T47D (cell line): ENCODE data around the gene FZD10.

Source experiments
- DNase-seq, 2 experiments: peaks; one replicate each; pipeline versions ENCODE4 v3.0.0 to v3.0.0-alpha.2; 2011 to 2012; ENCODE audit warnings: low read depth in 1 of 2, low spot score in 1 of 2
- JUND ChIP-seq: IDR thresholded peaks from 2 replicates; pipeline ENCODE4 v1.6.1; 2012; ENCODE audit warnings: low read depth
- in situ Hi-C: cut with HindIII; loops from 2 replicates; pipeline ENCODE4 v1.10.0; 2016; ENCODE audit warnings: low sequenced_read_pairs, low pct_unique_long_range_greater_than_20kb

FZD10 gene

GRCh38 chr12:130199581-130200390, 37.5 kb downstream of the FZD10 start:
- in situ Hi-C loops = no loop called here
- no peak for DNase-seq
- no peak for TF ChIP-seq JUND

GRCh38 chr12:130200445-130200844, 38.2 kb downstream of the FZD10 start:
- in situ Hi-C loops = no loop called here
- no peak for TF ChIP-seq JUND
- DNase-seq = no peak

- no peak for DNase-seq
- in situ Hi-C loops = no loop called here
- TF ChIP-seq JUND = no peak
Observed at GRCh38 chr12:130201037-130201436, 38.8 kb downstream of the FZD10 start.

GRCh38 chr12:130202201-130202600, 39.9 kb downstream of the FZD10 start:
- in situ Hi-C loops = no loop called here
- no peak for TF ChIP-seq JUND

GRCh38 chr12:130203151-130203550, 40.9 kb downstream of the FZD10 start:
- no peak for DNase-seq
- no peak for TF ChIP-seq JUND
- in situ Hi-C loops = no loop called here

More at GRCh38 chr12:130202201-130202600, 39.9 kb downstream of the FZD10 start:
- no peak for DNase-seq

GRCh38 chr12:130204541-130204953, 42.3 kb downstream of the FZD10 start:
- no peak for TF ChIP-seq JUND
- in situ Hi-C loops = no loop called here
- DNase-seq = no peak

- DNase-seq = no peak
- in situ Hi-C loops = no loop called here
- TF ChIP-seq JUND = no peak
Observed at GRCh38 chr12:130205495-130205894, 43.2 kb downstream of the FZD10 start.

- no peak for DNase-seq
- in situ Hi-C loops = no loop called here
Observed at GRCh38 chr12:130212384-130212989, 50.2 kb downstream of the FZD10 start.

GRCh38 chr12:130213249-130213648, 51.0 kb downstream of the FZD10 start:
- DNase-seq = no peak
- no peak for TF ChIP-seq JUND
- in situ Hi-C loops = no loop called here

More at GRCh38 chr12:130212384-130212989, 50.2 kb downstream of the FZD10 start:
- no peak for TF ChIP-seq JUND

- TF ChIP-seq JUND = no peak
- in situ Hi-C loops = no loop called here
- no peak for DNase-seq
Observed at GRCh38 chr12:130214686-130215395, 52.6 kb downstream of the FZD10 start.
